ENCODE measurements around the gene BIN2.
"Not testable (repeated sequence)": the region's sequence is repeated elsewhere in the genome, so short reads cannot be mapped to it uniquely, and the experiment has no call there.

The BIN2 gene

GRCh38 chr12:51345681-51346080 lies 21.7 kb upstream of the BIN2 start:
- peak; percentile 29 for DNase-seq

- no peak for DNase-seq
These were observed 19.2 kb upstream of the BIN2 start for GRCh38 chr12:51343201-51343600.

GRCh38 chr12:51342416-51342815 lies 18.4 kb upstream of the BIN2 start:
- no peak for DNase-seq

- DNase-seq = peak; percentile 67
These were observed 17.5 kb upstream of the BIN2 start for GRCh38 chr12:51341251-51342007.

- DNase-seq = no peak
These were observed 15.8 kb upstream of the BIN2 start for GRCh38 chr12:51339750-51340149.

GRCh38 chr12:51337336-51337735 lies 13.4 kb upstream of the BIN2 start:
- DNase-seq = not testable (repeated sequence)

- DNase-seq = peak; percentile 81
These were observed 12.0 kb upstream of the BIN2 start for GRCh38 chr12:51335931-51336330.

- peak; percentile 34 for DNase-seq
These were observed 10.8 kb upstream of the BIN2 start for GRCh38 chr12:51334764-51335163.

GRCh38 chr12:51333536-51333935 lies 9.6 kb upstream of the BIN2 start:
- DNase-seq = no peak

GRCh38 chr12:51330186-51330585 lies 6.2 kb upstream of the BIN2 start:
- DNase-seq = no peak

GRCh38 chr12:51329742-51330141 lies 5.8 kb upstream of the BIN2 start:
- DNase-seq = peak; percentile 73

- DNase-seq = no peak
These were observed 4.6 kb upstream of the BIN2 start for GRCh38 chr12:51328587-51328986.

- DNase-seq = peak; percentile 100
These were observed 2.9 kb upstream of the BIN2 start for GRCh38 chr12:51326698-51327439.

- no peak for DNase-seq
These were observed 979 bp upstream of the BIN2 start for GRCh38 chr12:51324953-51325352.

GRCh38 chr12:51323317-51323960 lies 535 bp downstream of the BIN2 start:
- no peak for DNase-seq

GRCh38 chr12:51322452-51322851 lies 1.5 kb downstream of the BIN2 start:
- DNase-seq = no peak

- no peak for DNase-seq
These were observed 2.1 kb downstream of the BIN2 start for GRCh38 chr12:51321882-51322281.

GRCh38 chr12:51320695-51321320 lies 3.2 kb downstream of the BIN2 start:
- DNase-seq = peak; percentile 28

- no peak for DNase-seq
These were observed 3.7 kb downstream of the BIN2 start for GRCh38 chr12:51320311-51320694.

GRCh38 chr12:51318846-51319599 lies 5.0 kb downstream of the BIN2 start:
- peak; percentile 77 for DNase-seq

- not testable (repeated sequence) for DNase-seq
These were observed 5.7 kb downstream of the BIN2 start for GRCh38 chr12:51318057-51318806.

GRCh38 chr12:51311389-51311788 lies 12.6 kb downstream of the BIN2 start:
- no peak for DNase-seq

Data from MV-4-11 (cell line).